HG03460 (cell line): ENCODE data around the gene STX7.
A peak's percentile ranks its signal among the peaks of the same experiment; 100 is the strongest.

Source experiments
- ATAC-seq: cut with Tn5 transposase; IDR thresholded peaks from one replicate; pipeline ENCODE4 v1.9.1; 2021; ENCODE audit not compliant: unreplicated experiment

Gene STX7

DNA sequence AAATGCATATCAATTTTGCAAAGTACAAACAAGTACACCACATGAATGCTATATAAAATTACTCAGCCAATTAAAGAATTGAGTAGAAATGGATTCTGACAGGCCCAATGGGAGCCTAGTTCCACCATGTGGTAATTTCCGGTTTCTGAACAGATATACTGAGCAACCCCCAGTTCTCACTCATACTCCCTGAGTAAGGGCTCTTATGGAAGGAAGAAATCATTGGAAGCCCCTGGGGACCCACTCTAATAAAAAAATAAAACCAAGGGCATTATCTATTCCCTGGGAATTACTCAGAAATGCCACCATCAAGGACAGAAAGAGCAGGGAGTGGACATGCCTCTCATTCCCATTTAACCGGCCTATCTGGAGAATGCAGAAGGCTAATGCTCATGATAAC is 34.6 kb downstream of the STX7 start:
- no peak for ATAC-seq

- no peak for ATAC-seq
Observed at GRCh38 chr6:132476688-132477087, 36.2 kb downstream of the STX7 start.

GRCh38 chr6:132475925-132476324 is 37.0 kb downstream of the STX7 start:
- ATAC-seq = no peak

DNA sequence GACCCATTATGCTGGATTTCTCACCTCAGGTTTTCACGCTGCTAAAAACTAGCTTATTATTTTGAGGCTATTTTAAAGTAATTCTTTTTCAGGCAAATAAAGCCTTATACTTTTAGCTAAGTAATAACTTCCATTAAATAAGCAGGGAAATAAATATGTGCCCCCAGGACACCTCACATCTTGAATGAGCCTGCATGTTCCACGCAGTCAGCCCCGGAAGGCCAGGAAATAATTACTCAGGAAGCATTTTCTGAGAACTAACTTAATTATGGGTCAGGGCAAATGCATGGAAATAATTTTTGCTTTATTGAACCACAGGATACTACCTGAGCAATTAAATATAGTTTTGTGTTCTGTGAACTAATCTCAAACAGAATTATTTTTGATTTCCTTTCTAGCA is 41.1 kb downstream of the STX7 start:
- no peak for ATAC-seq

GRCh38 chr6:132466952-132467351 is 46.0 kb downstream of the STX7 start:
- ATAC-seq = no peak

GRCh38 chr6:132465530-132466485 is 47.1 kb downstream of the STX7 start:
- peak; percentile 72 for ATAC-seq

DNA sequence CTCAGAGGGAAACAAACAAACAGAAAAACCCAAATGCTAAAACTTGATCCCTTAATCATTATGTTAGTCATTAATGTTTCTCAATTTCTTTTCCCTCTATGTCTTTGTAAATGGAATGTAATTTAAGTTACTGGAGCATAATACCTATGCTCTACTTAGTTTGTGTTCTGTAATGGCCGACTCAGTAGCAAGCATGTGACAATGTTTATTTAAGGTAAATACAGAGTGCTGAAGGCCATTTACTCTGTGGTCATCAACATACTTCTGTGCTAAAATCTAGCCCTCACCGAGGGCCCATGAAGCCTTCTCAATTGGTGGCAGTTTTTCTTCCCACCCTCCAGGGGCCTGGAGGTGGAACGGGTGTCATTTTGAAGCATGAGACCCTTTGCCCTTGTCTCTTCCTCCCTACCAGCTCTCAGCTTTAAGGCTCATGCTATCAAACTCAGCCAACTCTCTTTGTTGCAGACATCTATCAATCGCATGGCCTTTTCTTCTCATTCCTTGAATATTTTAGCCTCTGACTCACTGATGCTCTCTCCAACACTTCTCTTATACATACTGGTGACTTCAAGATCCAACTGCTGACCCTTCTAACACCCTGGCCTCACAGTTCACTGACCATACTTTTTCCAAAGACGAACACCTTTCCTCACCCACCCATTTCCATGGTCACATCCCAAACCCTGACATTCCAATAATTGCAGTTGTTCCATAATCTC is 48.2 kb downstream of the STX7 start:
- no peak for ATAC-seq

DNA sequence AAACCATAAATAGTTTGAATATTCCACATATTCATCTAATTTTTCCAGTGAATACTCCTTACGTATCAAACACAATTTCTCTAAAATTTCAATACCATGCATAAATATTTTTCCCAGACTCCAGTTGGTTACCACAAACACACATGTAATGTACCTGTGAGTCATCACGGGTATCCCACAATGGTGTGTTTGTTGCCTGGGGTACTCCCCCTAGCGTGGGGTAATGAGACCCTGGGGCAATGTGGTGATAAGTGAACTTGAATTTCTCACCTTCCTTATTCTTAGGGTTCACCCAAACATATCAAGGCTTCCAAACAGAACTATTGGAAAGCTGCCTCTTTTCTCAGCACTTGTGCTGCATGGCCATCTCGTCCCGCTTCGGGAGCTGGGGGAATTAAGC is 51.0 kb downstream of the STX7 start:
- ATAC-seq = no peak

DNA sequence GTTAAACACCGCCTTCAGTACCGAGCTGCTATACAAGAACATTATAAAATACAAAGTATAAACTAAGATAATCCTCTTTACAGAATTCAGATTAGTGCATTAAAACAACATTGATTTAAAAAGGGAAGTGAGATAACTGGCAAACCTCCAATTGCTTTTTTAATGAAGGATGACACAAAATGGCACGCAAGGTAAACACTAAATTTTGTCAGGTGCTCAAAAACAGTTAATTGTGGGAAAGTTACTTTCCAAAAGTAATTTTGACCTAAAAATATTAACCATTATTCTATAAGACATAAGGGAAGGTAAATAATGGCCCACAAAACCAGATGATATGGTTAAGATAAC is 53.3 kb downstream of the STX7 start:
- no peak for ATAC-seq

DNA sequence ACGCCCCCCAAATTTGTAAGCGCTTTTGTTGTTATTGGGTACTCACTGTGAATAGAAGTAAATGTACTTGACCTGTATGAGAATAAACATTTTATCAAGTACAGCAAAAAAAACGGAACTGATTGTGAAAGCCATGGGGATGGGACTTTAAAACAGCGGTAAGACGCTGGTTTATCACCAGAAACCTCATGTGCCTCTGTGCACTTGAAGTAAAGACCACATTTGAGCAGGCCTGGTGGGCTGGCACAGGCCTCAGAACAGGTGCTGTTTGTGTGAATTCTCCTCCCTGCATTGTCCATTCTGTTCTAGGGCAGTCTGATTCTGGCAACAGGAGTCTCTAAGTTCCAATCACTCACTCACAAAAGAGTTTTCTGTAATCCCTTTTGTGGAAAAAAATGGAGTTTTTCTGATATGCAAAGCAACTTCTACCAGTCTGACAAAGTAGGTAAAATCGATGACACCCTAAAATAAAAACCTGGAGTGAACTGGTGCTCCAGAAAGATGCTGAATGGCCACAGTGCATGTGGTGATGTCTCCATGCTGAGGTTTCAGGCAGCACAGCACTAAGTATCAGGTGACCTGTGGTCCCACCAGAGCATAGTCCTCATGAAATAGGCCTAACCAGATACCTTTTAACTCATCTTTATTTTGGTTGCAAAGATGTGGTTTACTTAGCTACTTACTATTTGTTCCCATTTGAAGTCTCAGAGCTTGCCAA is 53.9 kb downstream of the STX7 start:
- no peak for ATAC-seq

DNA sequence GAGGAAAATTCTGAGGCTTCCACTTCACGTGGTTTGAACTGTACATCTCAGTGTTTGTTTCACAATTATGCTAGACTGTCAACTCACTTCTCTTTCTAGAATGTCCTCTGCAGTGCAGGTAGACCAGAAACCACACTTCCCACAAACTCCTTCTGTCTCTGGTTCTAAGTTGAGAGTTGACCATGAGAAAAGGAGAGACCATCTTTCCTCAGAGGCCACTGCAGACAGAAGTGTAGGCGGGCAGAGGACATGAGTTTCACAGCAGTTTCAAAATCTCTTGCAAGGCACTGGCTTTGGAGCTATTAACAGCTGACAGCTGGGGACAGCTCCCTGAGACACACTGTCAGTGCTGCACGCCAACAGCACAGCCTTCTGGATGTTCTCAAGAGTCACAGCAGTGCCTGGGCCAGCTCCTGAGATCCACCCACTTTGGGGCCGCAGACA is 56.2 kb downstream of the STX7 start:
- ATAC-seq = peak; percentile 93

- ATAC-seq = no peak
Observed at GRCh38 chr6:132446855-132447241, 66.1 kb downstream of the STX7 start.

GRCh38 chr6:132446141-132446854 is 66.6 kb downstream of the STX7 start:
- ATAC-seq = no peak

DNA sequence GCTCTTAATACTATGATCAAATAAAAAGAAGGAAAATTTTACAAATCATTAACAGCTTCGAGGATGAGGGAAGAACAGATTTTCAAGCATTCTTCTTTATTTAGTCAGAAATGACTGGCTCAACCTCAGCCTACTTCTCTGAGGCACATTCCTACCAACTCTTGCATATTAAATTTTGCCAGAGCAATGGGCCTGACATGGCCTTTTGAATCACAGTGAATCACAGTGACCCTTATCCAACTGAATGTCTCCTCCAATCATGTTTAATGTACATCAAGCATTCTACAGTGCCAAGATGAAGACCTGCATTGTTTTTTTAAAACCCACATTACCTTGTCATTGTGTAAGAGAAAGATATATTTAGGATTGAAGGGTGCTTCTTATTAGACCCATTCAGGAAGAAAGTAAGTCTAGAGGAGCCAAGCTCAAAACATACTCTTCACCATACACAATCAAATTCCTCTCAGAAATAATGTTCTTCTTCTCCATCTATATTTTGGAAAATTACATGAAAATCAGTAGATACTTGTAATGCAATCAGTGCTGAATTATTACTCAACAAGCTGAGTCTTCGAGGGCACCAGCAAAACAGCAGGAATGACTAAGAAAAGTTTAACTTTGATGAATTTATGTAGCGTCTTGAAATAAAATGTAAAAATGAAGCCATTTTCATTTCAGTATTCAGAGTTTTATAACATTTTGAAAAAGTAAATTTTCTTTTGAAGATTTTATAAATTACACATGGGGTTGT is 67.5 kb downstream of the STX7 start:
- ATAC-seq = no peak

GRCh38 chr6:132443206-132443605 is 69.7 kb downstream of the STX7 start:
- no peak for ATAC-seq

DNA sequence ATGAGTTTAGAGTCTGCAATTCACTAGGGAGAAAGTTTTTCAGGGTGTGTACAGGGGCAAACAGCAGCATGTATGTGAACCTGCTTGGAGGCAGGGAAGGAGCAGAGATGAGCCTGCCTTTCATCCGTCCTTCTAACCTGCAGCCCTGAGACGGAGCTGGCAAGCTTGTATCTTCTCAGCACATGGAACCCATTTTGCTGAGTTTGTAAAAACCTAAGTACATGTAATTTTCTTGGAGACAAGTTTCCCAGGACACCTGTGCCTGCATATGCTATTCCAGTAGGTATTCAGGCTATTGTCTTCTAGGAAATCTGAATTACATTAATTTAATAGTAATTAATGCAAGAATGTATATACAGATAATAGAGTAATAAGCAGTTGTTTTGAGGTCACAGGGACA is 82.8 kb downstream of the STX7 start:
- ATAC-seq = no peak

- ATAC-seq = no peak
Observed at GRCh38 chr6:132425176-132425575, 87.7 kb downstream of the STX7 start.

DNA sequence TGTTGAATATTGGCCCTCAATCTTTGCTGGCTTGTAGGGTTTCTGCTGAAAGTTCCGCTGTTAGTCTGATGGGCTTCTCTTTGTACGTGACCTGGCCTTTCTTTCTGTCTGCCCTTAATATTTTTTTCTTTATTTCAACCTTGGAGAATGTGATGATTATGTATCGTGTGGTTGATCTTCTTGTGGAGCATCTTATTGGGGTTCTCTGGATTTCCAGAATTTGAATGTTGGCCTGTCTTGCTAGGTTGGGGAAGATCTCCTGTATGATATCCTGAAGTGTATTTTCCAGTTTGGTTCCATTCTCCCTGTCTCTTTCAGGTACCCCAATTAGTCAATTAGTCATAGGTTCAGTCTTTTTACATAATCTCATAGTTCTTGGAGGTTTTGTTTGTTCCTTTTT is 89.1 kb downstream of the STX7 start:
- no peak for ATAC-seq

DNA sequence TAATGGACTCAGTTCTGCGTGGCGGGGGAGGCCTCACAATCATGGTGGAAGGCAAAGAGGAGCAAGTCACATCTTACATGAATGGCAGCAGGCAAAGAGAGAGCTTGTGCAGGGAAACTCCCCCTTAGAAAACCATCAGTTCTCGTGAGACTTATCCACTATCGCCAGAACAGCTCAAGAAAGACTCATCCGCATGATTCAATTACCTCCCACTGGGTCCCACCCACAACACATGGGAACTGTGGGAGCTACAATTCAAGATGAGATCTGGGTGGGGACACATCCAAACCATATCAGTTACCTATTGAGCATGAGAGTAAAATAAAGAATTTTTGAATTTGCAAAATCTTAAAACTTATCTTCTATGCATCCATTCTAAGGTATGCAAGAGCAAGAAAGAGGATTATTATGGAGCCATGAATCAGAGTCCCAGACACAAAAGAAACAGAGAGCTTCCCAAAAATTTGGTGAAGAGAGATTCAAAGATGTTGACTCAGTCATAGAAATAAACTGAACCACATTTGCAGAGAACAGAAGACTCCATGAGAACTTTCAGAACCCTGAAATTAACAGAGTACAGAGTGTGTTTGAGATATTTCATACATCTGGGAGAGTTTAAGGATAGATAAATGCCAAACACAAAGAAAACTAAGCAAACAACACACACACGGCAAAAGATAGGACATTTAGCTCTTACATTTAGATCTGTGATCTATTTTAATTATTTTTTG is 94.5 kb downstream of the STX7 start:
- ATAC-seq = no peak

DNA sequence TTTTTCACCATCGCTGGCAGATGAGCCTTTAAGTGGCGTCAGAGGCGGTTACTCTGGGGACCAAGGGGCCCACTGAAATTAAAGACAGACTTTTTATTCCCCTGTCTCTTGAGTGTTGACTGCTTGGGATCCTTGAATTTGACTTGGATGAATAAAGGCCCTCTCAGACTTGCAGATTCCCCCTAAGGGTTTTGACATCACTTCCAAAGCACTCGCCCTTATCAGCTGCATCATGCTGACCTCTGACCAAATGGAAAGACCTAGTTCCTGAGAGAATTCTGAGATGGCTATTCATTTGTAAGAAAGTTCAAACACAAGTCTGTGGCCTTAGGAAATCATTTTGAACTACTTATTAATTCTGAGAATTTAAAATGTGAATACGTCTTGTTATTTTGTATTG is 98.2 kb downstream of the STX7 start:
- ATAC-seq = no peak
